ENCODE data around the gene TMEM45A.
A peak's percentile ranks its signal among the peaks of the same experiment; 100 is the strongest.
"Not testable (repeated sequence)": the region's sequence is repeated elsewhere in the genome, so short reads cannot be mapped to it uniquely, and the experiment has no call there.

TMEM45A gene

GRCh38 chr3:100492059-100493006 lies at the start of gene TMEM45A:
Gene TMEM45A (plus strand): TSS chr3:100492619. CDS start chr3:100555212, 62,593 bp downstream.
- DNase-seq = peak; percentile 42 to 97 (median 89)

- DNase-seq = no peak
These were observed 48.7 kb upstream of the TMEM45A start for GRCh38 chr3:100443690-100444089.

GRCh38 chr3:100447067-100447466 lies 45.4 kb upstream of the TMEM45A start:
- DNase-seq = not testable (repeated sequence)

- DNase-seq = no peak
These were observed 44.3 kb upstream of the TMEM45A start for GRCh38 chr3:100448079-100448478.

- no peak for DNase-seq
These were observed 43.2 kb upstream of the TMEM45A start for GRCh38 chr3:100449214-100449613.

GRCh38 chr3:100454677-100455076 lies 37.7 kb upstream of the TMEM45A start:
- no peak for DNase-seq

GRCh38 chr3:100455841-100456550 lies 36.4 kb upstream of the TMEM45A start:
- DNase-seq = peak in 4 of 51 donors; percentile 2 to 51 (median 6)

GRCh38 chr3:100456745-100457144 lies 35.7 kb upstream of the TMEM45A start:
- DNase-seq = no peak

- DNase-seq = no peak
These were observed 34.6 kb upstream of the TMEM45A start for GRCh38 chr3:100457811-100458210.

- no peak for DNase-seq
These were observed 33.6 kb upstream of the TMEM45A start for GRCh38 chr3:100458814-100459213.

- DNase-seq = peak in 8 of 51 donors; percentile 0 to 16 (median 4)
These were observed 29.4 kb upstream of the TMEM45A start for GRCh38 chr3:100463002-100463401.

GRCh38 chr3:100463646-100464155 lies 28.7 kb upstream of the TMEM45A start:
- peak in 1 of 51 donors; percentile 5 for DNase-seq

GRCh38 chr3:100465892-100466777 lies 26.3 kb upstream of the TMEM45A start:
- DNase-seq = no peak

GRCh38 chr3:100467133-100467532 lies 25.3 kb upstream of the TMEM45A start:
- DNase-seq = no peak

GRCh38 chr3:100468676-100469075 lies 23.7 kb upstream of the TMEM45A start:
- no peak for DNase-seq

- DNase-seq = no peak
These were observed 21.5 kb upstream of the TMEM45A start for GRCh38 chr3:100470951-100471350.

- no peak for DNase-seq
These were observed 21.0 kb upstream of the TMEM45A start for GRCh38 chr3:100471444-100471843.

GRCh38 chr3:100477851-100478360 lies 14.5 kb upstream of the TMEM45A start:
- not testable (repeated sequence) for DNase-seq

- DNase-seq = not testable (repeated sequence)
These were observed 13.9 kb upstream of the TMEM45A start for GRCh38 chr3:100478521-100478920.

GRCh38 chr3:100480081-100480480 lies 12.3 kb upstream of the TMEM45A start:
- DNase-seq = no peak

GRCh38 chr3:100482176-100482575 lies 10.2 kb upstream of the TMEM45A start:
- DNase-seq = no peak
